Prostate gland (tissue), 2 donors: ENCODE data around the gene SCGB3A2. TPM values are rescaled to one million over a fixed set of nuclear protein-coding genes. Genes with fewer than 3 reads are reported as not detected.
"Not testable (repeated sequence)": the region's sequence is repeated elsewhere in the genome, so short reads cannot be mapped to it uniquely, and the experiment has no call there.

Source experiments
- DNase-seq: peaks from one replicate; pipeline ENCODE4 v3.0.0-alpha.2; 2019; ENCODE audit warnings: low spot score
- H3K27ac ChIP-seq, 2 donors: fragments of 200-600 bp; sonication (generic); 2 replicates each; pipeline ENCODE4 v1.5.1; 2017 to 2019
- H3K27me3 ChIP-seq: fragments of 200-600 bp; sonication (generic); replicated peaks from 2 replicates; pipeline ENCODE4 v1.5.1; 2019; ENCODE audit not compliant: insufficient read depth
- H3K36me3 ChIP-seq, 2 donors: fragments of 200-600 bp; sonication (generic); 1 replicate in 1 of 2; 2 replicates in 1 of 2; pipeline versions ENCODE4 v1.5.1 to v1.8.1; 2017 to 2019
- H3K4me1 ChIP-seq: fragments of 200-600 bp; sonication (generic); replicated peaks from 2 replicates; pipeline ENCODE4 v1.5.1; 2019
- H3K4me3 ChIP-seq, 2 donors: fragments of 200-600 bp; sonication (generic); 2 replicates each; pipeline ENCODE4 v1.5.1; 2017 to 2019
- H3K9me3 ChIP-seq: fragments of 200-600 bp; sonication (generic); 2 replicates; pipeline ENCODE4 v1.5.1; 2017
- POLR2A ChIP-seq: fragments of 450-650 bp; IDR thresholded peaks from one replicate; pipeline ENCODE4 v1.6.1; 2016; ENCODE audit warnings: antibody characterized with exemption, mild to moderate bottlenecking
- POLR2AphosphoS5 ChIP-seq: sonication (generic); formaldehyde crosslinking; IDR thresholded peaks from one replicate; pipeline ENCODE4 v1.6.1; 2017; ENCODE audit warnings: antibody characterized with exemption
- WGBS: methylation state at CpG from one replicate; pipeline ENCODE4 v1.1.5; 2018; 5-methylcytosine and 5-hydroxymethylcytosine counted together
- intact Hi-C: fragments of 100-400 bp; cut with DNase I; formaldehyde crosslinking; loops from one replicate; pipeline ENCODE4 v1.14.2; 2022
- total RNA-seq, 2 donors: library from RNA; depleted of rRNA; stranded (reverse); fragments of >200 nt; gene quantifications; one replicate each; pipeline ENCODE4 v1.1.0, GENCODE V29; 2016
- TF ChIP-seq, protein P1 (sequence below), 4 experiments: fragments of 200-600 bp in 2 of 4; fragments of 450-650 bp in 2 of 4; sonication (generic) in 2 of 4; IDR thresholded peaks; 1 replicate in 3 of 4; 2 replicates in 1 of 4; pipeline ENCODE4 v1.5.1; 2016 to 2019; ENCODE audit warnings: antibody characterized with exemption in 4 of 4, mild to moderate bottlenecking in 2 of 4, moderate library complexity in 2 of 4

SCGB3A2 gene
- total RNA-seq, 2 donors from 2014 or later = not detected

DNA sequence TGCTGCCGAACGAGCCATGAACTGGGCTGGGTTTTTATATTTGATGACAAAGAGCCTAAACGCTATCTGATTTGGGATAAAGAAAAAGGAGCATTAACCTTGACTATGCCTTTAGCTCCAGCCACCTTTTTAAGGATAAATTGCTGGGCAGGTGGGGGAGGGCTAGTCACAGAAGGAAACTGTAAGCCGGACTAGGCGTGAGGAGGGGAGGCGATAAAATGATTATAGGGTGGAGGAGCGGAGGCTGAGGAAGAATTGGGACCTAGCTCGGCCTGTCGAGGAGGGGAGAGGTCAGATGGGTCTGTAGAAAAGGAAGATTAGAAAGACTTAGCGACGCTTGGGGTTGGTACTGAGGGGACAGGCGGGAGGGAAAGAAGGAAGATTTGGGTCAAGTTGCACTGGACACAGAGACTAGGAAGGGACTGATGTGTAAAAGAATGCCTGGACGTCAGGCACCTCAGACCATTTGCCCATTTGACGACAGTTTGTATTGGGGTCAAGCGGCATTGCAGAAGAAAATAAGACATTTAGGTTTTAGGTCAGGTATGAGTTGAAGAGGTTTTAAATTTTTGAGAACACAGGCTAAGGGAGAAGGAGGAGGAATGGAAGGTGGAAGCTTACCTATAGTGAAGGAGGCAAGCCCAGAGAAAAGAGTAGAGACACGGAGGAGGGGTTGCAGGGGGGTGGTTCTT, 5.6 kb upstream of the SCGB3A2 start:
- 85% methylated on average over 16 of the region's 16 CpGs for WGBS
- DNase-seq, intact Hi-C loops, H3K4me1 ChIP-seq, H3K27ac ChIP-seq, H3K4me3 ChIP-seq, H3K27me3 ChIP-seq, H3K9me3 ChIP-seq, H3K36me3 ChIP-seq: not testable (repeated sequence)

DNA sequence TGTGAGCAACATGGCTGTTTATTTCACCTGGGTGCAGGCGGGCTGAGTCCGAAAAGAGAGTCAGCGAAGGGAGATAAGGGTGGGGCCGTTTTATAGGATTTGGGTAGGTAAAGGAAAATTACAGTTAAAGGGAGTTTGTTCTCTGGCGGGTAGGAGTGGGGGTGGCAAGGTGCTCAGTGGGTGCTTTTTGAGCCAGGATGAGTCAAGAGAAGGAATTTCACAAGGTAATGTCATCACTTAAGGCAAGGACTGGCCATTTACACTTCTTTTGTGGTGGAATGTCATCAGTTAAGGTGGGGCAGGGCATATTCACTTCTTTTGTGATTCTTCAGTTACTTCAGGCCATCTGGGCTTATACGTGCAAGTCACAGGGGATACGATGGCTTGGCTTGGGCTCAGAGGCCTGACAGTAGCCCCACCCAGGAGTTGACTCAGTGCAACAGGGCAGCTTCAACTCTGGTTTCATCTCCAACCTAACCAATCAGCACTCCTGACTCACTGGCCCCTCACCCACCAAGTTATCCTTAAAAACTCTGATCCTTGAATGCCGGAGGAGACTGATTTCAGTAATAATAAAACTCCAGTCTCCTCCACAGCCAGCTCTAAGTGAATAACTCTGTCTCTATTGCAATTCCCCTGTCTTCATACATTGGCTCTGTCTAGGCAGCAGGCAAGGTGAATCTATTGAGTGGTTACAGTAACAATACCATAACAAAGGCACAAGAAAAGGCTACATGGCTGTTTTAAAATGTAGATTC, 4.2 kb upstream of the SCGB3A2 start:
- H3K27ac ChIP-seq, H3K4me3 ChIP-seq, DNase-seq, H3K4me1 ChIP-seq, H3K36me3 ChIP-seq, intact Hi-C loops, H3K9me3 ChIP-seq, H3K27me3 ChIP-seq: not testable (repeated sequence)
- 83% methylated on average over 7 of the region's 8 CpGs for WGBS

DNA sequence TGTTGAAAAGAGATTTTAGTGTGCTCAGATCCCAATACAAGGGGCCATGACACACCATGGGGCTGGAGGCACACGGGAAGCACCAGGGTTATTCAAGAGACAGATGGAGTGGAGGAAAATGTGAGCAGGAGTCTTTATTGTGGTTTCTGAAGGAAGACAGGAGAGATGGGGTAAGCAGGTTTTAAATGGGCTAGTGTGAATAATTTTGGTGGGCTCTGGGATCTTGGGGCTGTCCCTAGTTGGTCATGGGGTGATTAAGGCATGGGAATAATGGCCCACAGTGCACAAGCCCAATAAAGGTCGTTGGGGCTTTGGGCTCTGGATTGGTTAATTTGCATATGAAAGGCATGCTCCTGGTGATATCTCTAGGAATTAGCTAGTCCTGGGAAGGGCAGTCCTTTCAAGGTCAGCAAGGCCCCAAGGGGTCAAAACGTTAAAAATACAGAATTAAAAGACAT, 3.6 kb upstream of the SCGB3A2 start:
- intact Hi-C loops = no loop called here
- Histone ChIP-seq H3K27me3 (no peaks in the 10 kb centered on the region), H3K36me3 (no peaks in the 10 kb centered on the region), H3K27ac (no peak overlapping the region), H3K9me3 (no peaks in the 10 kb centered on the region), H3K4me3 (no peak overlapping the region), H3K4me1 (no peaks in the 10 kb centered on the region)
- DNase-seq = no peak
- WGBS = 59% methylated on average over 3 of the region's 3 CpGs
- TF ChIP-seq POLR2A (no peak), POLR2AphosphoS5 (no peak)
- TF ChIP-seq, protein P1, sequence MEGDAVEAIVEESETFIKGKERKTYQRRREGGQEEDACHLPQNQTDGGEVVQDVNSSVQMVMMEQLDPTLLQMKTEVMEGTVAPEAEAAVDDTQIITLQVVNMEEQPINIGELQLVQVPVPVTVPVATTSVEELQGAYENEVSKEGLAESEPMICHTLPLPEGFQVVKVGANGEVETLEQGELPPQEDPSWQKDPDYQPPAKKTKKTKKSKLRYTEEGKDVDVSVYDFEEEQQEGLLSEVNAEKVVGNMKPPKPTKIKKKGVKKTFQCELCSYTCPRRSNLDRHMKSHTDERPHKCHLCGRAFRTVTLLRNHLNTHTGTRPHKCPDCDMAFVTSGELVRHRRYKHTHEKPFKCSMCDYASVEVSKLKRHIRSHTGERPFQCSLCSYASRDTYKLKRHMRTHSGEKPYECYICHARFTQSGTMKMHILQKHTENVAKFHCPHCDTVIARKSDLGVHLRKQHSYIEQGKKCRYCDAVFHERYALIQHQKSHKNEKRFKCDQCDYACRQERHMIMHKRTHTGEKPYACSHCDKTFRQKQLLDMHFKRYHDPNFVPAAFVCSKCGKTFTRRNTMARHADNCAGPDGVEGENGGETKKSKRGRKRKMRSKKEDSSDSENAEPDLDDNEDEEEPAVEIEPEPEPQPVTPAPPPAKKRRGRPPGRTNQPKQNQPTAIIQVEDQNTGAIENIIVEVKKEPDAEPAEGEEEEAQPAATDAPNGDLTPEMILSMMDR (IDR thresholded peaks at IDR 0.05) = no peak

DNA sequence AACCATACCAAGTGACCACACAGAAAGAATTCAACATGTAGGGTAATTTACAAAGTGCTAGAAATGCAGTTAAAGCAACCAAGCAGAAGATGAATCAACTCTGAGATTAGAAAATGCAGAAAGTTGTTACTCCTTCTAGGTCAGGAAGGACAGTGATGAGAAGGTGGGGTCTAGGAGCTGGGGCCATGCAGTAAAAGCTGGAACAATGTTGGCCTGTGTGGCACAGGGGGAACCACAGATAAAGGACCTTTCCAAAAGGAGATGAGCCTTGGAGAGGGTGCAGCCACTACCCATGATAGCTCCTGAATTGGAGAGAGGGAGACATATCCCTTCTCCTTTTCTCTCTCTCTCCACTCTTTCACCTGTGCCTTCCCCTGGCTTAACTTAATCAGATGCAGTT, 2.4 kb upstream of the SCGB3A2 start:
- no peak for TF ChIP-seq POLR2A
- TF ChIP-seq, protein P1 (IDR thresholded peaks at IDR 0.05) = no peak
- no peak for TF ChIP-seq POLR2AphosphoS5
- H3K36me3 ChIP-seq = no peaks in the 10 kb centered on the region
- H3K9me3 ChIP-seq = no peaks in the 10 kb centered on the region
- H3K4me1 ChIP-seq = no peaks in the 10 kb centered on the region
- DNase-seq = no peak
- no peaks in the 10 kb centered on the region for H3K27me3 ChIP-seq
- no peak overlapping the region for H3K27ac ChIP-seq
- H3K4me3 ChIP-seq = no peak overlapping the region
- intact Hi-C loops = no loop called here

DNA sequence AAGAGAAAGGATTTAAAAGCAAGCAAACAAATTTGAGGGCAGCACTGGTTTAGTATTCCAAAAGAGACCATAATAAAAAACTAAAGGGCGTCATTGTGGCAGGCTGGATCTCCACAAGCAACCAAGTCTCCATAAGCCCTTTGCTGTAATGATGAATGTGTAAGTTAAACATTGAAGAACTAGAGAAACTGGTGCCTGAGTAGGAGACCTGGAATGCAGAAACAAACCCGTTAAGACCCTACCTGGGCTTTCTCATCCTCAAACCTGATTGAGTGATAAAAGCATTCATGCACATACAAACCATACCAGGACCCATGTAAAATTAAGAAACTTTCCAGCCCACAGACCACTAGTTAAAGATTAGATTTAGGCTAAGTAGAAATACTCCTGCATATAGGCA, 1.9 kb upstream of the SCGB3A2 start:
- no peaks in the 10 kb centered on the region for H3K9me3 ChIP-seq
- H3K27ac ChIP-seq = no peak overlapping the region
- H3K4me1 ChIP-seq = no peaks in the 10 kb centered on the region
- WGBS = 39% methylated on average over 2 of the region's 2 CpGs
- no peaks in the 10 kb centered on the region for H3K36me3 ChIP-seq
- intact Hi-C loops = no loop called here
- no peak overlapping the region for H3K4me3 ChIP-seq
- H3K27me3 ChIP-seq = no peaks in the 10 kb centered on the region
- no peak for TF ChIP-seq POLR2A
- TF ChIP-seq POLR2AphosphoS5 = no peak
- TF ChIP-seq, protein P1 (IDR thresholded peaks at IDR 0.05) = no peak
- no peak for DNase-seq

DNA sequence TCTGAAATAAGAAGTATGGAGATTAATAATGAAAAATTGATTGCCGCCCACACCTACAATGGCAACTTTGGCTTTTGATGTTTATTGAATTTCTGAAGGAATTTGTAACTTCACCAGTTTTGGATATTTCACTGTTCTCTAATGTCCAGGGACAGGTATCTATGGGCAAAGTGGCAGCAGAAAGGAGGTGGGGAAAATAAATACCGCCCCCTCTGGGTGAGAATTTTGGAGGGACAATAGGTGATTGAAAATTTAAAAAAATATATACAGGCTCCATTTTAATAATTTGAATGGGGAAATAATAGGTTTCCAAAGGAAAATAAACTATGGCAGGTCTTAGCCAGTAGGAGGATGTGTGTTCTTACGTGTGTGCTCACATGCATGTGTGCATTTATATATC, 1.3 kb downstream of the SCGB3A2 start:
- H3K4me1 ChIP-seq = no peaks in the 10 kb centered on the region
- TF ChIP-seq, protein P1 (IDR thresholded peaks at IDR 0.05) = no peak
- TF ChIP-seq POLR2AphosphoS5 (no peak), POLR2A (no peak)
- no peak for DNase-seq
- intact Hi-C loops = no loop called here
- H3K27ac ChIP-seq = no peak overlapping the region
- no peaks in the 10 kb centered on the region for H3K27me3 ChIP-seq
- H3K9me3 ChIP-seq = no peaks in the 10 kb centered on the region
- WGBS = 97% methylated on average over 3 of the region's 3 CpGs
- no peak overlapping the region for H3K4me3 ChIP-seq
- H3K36me3 ChIP-seq = no peaks in the 10 kb centered on the region
